Measurements from ENCODE around the gene LRP1.
A peak's percentile ranks its signal among the peaks of the same experiment; 100 is the strongest.

Gene LRP1

DNA sequence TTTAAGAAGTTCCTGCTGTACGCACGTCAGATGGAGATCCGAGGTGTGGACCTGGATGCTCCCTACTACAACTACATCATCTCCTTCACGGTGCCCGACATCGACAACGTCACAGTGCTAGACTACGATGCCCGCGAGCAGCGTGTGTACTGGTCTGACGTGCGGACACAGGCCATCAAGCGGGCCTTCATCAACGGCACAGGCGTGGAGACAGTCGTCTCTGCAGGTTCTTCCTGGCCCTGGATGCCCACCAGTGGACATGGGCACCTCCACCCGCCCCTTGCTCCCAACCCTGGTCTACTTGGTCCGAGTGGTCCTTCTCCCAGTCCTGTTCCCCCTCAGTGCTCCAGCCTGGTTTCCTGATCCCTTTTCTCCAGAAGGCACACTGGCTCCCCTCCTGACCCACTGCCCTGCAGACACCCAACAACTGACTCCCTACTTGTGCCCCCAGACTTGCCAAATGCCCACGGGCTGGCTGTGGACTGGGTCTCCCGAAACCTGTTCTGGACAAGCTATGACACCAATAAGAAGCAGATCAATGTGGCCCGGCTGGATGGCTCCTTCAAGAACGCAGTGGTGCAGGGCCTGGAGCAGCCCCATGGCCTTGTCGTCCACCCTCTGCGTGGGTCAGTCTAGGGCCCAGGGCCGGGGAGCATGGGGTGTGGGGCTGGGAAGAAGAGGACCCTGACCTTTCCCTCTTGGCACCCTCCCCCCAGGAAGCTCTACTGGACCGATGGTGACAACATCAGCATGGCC is 51.2 kb downstream of the LRP1 start:
- TF ChIP-seq SP1 (IDR thresholded peaks at IDR 0.05) = no peak
- TF ChIP-seq, protein P1, sequence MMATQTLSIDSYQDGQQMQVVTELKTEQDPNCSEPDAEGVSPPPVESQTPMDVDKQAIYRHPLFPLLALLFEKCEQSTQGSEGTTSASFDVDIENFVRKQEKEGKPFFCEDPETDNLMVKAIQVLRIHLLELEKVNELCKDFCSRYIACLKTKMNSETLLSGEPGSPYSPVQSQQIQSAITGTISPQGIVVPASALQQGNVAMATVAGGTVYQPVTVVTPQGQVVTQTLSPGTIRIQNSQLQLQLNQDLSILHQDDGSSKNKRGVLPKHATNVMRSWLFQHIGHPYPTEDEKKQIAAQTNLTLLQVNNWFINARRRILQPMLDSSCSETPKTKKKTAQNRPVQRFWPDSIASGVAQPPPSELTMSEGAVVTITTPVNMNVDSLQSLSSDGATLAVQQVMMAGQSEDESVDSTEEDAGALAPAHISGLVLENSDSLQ (IDR thresholded peaks at IDR 0.05) = no peak
- no peak for TF ChIP-seq TARDBP (IDR thresholded peaks at IDR 0.05)
- TF ChIP-seq ZNF384 (IDR thresholded peaks at IDR 0.05) = no peak
- no peak for TF ChIP-seq L3MBTL2 (conservative IDR thresholded peaks at IDR 0.05)
- TF ChIP-seq HDGF (IDR thresholded peaks at IDR 0.05; ENCODE audit: borderline replicate concordance) = no peak
- no peak for TF ChIP-seq LEF1 (IDR thresholded peaks at IDR 0.05; ENCODE audit: borderline replicate concordance)
- TF ChIP-seq NFRKB (IDR thresholded peaks at IDR 0.05) = no peak
- no peak for TF ChIP-seq FOXK2 (IDR thresholded peaks at IDR 0.05)
- no peak for TF ChIP-seq BHLHE40 (IDR thresholded peaks at IDR 0.05; ENCODE audit: borderline replicate concordance)
- DNase-seq (ENCODE audit: extremely low spot score) = no peak
- CTCF ChIA-PET = no interaction called here
- POLR2A ChIA-PET = no interaction called here

DNA sequence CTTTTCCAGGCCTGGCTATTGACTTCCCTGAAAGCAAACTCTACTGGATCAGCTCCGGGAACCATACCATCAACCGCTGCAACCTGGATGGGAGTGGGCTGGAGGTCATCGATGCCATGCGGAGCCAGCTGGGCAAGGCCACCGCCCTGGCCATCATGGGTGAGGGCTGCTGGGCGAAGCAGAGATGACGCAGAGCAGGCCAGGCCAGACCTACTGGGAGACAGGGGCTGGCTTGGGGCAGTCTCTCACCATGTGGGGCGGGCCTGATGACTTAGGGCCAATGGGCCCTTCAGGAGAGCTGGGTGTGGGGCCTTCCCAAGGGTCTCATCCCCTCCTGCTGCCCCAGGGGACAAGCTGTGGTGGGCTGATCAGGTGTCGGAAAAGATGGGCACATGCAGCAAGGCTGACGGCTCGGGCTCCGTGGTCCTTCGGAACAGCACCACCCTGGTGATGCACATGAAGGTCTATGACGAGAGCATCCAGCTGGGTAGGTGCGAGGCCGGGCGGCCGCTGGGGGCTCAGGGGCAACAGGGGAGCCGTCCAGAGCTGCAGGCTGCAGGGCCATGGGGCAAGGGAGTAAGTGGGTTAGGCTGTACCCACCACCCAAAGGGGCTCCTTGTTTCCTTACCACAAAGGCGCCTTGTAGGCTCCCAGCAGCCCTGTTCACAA is 52.2 kb downstream of the LRP1 start:
- CTCF ChIA-PET = interaction anchor here (0.6 kb wide), 1 partner anchor 27 kb away, joined by 4 read pairs; no protein-coding TSS in a partner anchor
- POLR2A ChIA-PET = interaction anchor here (0.9 to 2.7 kb wide), 2 partner anchors 54 to 69 kb away, joined by 3 to 9 read pairs; partner anchors contain the start of gene STAT6
- TF ChIP-seq ARNT (IDR thresholded peaks at IDR 0.05) = no peak
- TF ChIP-seq ELF4 (IDR thresholded peaks at IDR 0.05) = no peak
- no peak for TF ChIP-seq SUZ12 (IDR thresholded peaks at IDR 0.05)
- TF ChIP-seq FOXA1 (IDR thresholded peaks at IDR 0.05) = no peak
- no peak for DNase-seq (ENCODE audit: extremely low spot score)

DNA sequence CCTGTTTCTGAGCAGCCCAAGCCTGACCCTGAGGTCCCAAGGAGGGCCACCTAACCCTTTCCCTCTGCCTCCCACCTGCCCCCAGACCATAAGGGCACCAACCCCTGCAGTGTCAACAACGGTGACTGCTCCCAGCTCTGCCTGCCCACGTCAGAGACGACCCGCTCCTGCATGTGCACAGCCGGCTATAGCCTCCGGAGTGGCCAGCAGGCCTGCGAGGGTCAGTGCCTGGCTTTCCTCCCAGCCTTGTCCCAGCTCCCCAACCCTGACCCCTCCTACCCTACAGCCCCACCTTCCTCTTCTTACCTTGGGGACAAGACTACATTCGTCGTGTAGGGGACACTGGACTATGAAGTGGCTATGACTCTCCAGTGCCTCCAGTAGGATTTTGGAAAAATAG is 52.8 kb downstream of the LRP1 start:
- no peak for DNase-seq (ENCODE audit: extremely low spot score)
- TF ChIP-seq, protein P1 (IDR thresholded peaks at IDR 0.05) = no peak
- no peak for TF ChIP-seq FOXM1 (IDR thresholded peaks at IDR 0.05; ENCODE audit: borderline replicate concordance)
- TF ChIP-seq FOXA1 (IDR thresholded peaks at IDR 0.05) = no peak
- no peak for TF ChIP-seq ZNF384 (IDR thresholded peaks at IDR 0.05)
- TF ChIP-seq HDGF (IDR thresholded peaks at IDR 0.05; ENCODE audit: borderline replicate concordance) = no peak
- no peak for TF ChIP-seq LEF1 (IDR thresholded peaks at IDR 0.05; ENCODE audit: borderline replicate concordance)
- no peak for TF ChIP-seq L3MBTL2 (conservative IDR thresholded peaks at IDR 0.05)
- no peak for TF ChIP-seq ARNT (IDR thresholded peaks at IDR 0.05)
- TF ChIP-seq NFRKB (IDR thresholded peaks at IDR 0.05) = no peak
- no peak for TF ChIP-seq SUZ12 (IDR thresholded peaks at IDR 0.05)
- no peak for TF ChIP-seq SP1 (IDR thresholded peaks at IDR 0.05)
- no peak for TF ChIP-seq TARDBP (IDR thresholded peaks at IDR 0.05)
- no peak for TF ChIP-seq BHLHE40 (IDR thresholded peaks at IDR 0.05; ENCODE audit: borderline replicate concordance)
- no peak for TF ChIP-seq ELF4 (IDR thresholded peaks at IDR 0.05)
- no peak for TF ChIP-seq CTBP1 (IDR thresholded peaks at IDR 0.05; ENCODE audit: borderline replicate concordance)
- TF ChIP-seq FOXK2 (IDR thresholded peaks at IDR 0.05) = no peak
- POLR2A ChIA-PET = interaction anchor here (2.7 kb wide), 1 partner anchor 54 kb away, joined by 9 read pairs; no protein-coding TSS in a partner anchor
- CTCF ChIA-PET = interaction anchor here (0.6 to 1.4 kb wide), 3 partner anchors 26 to 69 kb away, joined by 4 to 5 read pairs (median 4); no protein-coding TSS in a partner anchor

DNA sequence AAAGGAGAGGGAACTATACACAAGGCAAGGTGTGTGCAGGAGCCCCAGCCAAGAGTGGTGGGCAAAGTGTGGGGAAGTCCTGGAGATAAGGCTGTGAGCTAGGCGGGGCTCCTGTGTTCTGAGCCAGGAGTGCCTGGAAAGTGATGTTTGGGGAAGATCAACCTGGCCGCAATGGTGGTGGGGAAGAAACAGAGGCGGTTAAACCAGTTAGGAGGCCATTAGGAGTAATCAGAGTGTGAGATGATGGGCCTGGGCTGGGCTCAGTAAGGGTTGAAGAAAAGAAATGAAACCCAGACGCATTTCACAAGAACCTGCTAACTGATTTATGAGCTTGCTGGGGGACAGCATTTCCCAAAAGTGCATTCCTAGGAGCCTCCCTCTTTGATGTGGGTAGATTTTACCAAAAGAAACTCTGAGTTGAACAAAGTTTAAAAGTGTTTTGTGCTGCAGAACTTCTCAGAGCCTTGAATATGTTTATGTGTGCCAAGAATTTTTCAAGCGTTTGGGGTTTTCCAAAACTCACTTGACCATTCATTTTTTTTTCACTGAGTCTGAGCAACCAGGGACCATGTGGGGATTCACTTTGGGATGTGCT is 53.4 kb downstream of the LRP1 start:
- ChIA-PET POLR2A (interaction anchor here (2.7 kb wide), 1 partner anchor 55 kb away, joined by 9 read pairs; no protein-coding TSS in a partner anchor), CTCF (interaction anchor here (1.2 to 1.9 kb wide), 4 partner anchors 8 to 69 kb away, joined by 4 to 9 read pairs (median 4); no protein-coding TSS in a partner anchor)
- no peak for TF ChIP-seq BHLHE40 (IDR thresholded peaks at IDR 0.05; ENCODE audit: borderline replicate concordance)
- TF ChIP-seq ARNT (IDR thresholded peaks at IDR 0.05) = no peak
- no peak for TF ChIP-seq ELF4 (IDR thresholded peaks at IDR 0.05)
- TF ChIP-seq SP1 (IDR thresholded peaks at IDR 0.05) = no peak
- no peak for TF ChIP-seq FOXM1 (IDR thresholded peaks at IDR 0.05; ENCODE audit: borderline replicate concordance)
- no peak for TF ChIP-seq CTBP1 (IDR thresholded peaks at IDR 0.05; ENCODE audit: borderline replicate concordance)
- TF ChIP-seq LEF1 (IDR thresholded peaks at IDR 0.05; ENCODE audit: borderline replicate concordance) = no peak
- TF ChIP-seq ZNF384 (IDR thresholded peaks at IDR 0.05) = no peak
- TF ChIP-seq SUZ12 (IDR thresholded peaks at IDR 0.05) = no peak
- TF ChIP-seq HDGF (IDR thresholded peaks at IDR 0.05; ENCODE audit: borderline replicate concordance) = no peak
- TF ChIP-seq L3MBTL2 (conservative IDR thresholded peaks at IDR 0.05) = no peak
- TF ChIP-seq FOXA1 (IDR thresholded peaks at IDR 0.05) = no peak
- TF ChIP-seq FOXK2 (IDR thresholded peaks at IDR 0.05) = no peak
- TF ChIP-seq, protein P1 (IDR thresholded peaks at IDR 0.05) = no peak
- no peak for TF ChIP-seq TARDBP (IDR thresholded peaks at IDR 0.05)
- TF ChIP-seq NFRKB (IDR thresholded peaks at IDR 0.05) = no peak
- no peak for DNase-seq (ENCODE audit: extremely low spot score)

DNA sequence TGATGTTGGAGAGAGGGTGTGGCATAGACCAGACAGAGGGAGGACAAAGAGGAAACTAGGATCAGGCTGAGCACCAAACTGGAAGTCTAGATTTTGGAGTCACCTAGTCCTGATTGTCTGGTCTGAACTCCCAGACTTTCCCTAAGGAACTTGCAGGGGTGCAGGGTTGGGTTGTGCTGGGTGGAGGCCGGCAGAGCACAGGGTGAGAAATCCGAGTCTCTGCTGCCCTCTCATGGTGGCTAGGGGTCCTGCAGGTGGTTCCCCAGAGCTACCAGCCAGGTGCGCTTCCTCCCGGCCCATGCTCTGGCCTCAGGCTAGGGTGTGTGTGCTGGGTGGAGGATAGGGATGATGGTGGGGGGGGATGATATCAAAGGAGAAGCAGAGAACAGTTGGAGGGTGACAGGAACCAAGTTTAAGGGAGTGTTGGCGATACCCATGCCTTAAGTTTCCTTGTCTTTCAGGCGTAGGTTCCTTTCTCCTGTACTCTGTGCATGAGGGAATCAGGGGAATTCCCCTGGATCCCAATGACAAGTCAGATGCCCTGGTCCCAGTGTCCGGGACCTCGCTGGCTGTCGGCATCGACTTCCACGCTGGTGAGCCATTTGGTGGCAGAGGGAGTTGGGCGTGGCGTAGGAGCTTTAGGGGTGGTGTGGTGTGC is 54.8 kb downstream of the LRP1 start:
- POLR2A ChIA-PET = interaction anchor here (2.7 kb wide), 1 partner anchor 56 kb away, joined by 9 read pairs; no protein-coding TSS in a partner anchor
- no peak for TF ChIP-seq LEF1 (IDR thresholded peaks at IDR 0.05; ENCODE audit: borderline replicate concordance)
- no peak for TF ChIP-seq L3MBTL2 (conservative IDR thresholded peaks at IDR 0.05)
- TF ChIP-seq HDGF (IDR thresholded peaks at IDR 0.05; ENCODE audit: borderline replicate concordance) = no peak
- no peak for TF ChIP-seq SUZ12 (IDR thresholded peaks at IDR 0.05)
- TF ChIP-seq, protein P1 (IDR thresholded peaks at IDR 0.05) = no peak
- no peak for TF ChIP-seq ELF4 (IDR thresholded peaks at IDR 0.05)
- no peak for TF ChIP-seq ZNF384 (IDR thresholded peaks at IDR 0.05)
- no peak for TF ChIP-seq FOXM1 (IDR thresholded peaks at IDR 0.05; ENCODE audit: borderline replicate concordance)
- TF ChIP-seq SP1 (IDR thresholded peaks at IDR 0.05) = no peak
- TF ChIP-seq BHLHE40 (IDR thresholded peaks at IDR 0.05; ENCODE audit: borderline replicate concordance) = no peak
- TF ChIP-seq CTBP1 (IDR thresholded peaks at IDR 0.05; ENCODE audit: borderline replicate concordance) = no peak
- TF ChIP-seq TARDBP (IDR thresholded peaks at IDR 0.05) = no peak
- no peak for TF ChIP-seq FOXK2 (IDR thresholded peaks at IDR 0.05)
- peak; percentile 91 for DNase-seq (ENCODE audit: extremely low spot score)
- CTCF ChIA-PET = interaction anchor here (0.5 to 2.0 kb wide), 8 partner anchors 9 to 413 kb away, joined by 3 to 9 read pairs (median 4); no protein-coding TSS in a partner anchor

Data from HEK293T (cell line).